Measurements from ENCODE around the gene ACSM2A.
"Not testable (repeated sequence)": the region's sequence is repeated elsewhere in the genome, so short reads cannot be mapped to it uniquely, and the experiment has no call there.

DNA sequence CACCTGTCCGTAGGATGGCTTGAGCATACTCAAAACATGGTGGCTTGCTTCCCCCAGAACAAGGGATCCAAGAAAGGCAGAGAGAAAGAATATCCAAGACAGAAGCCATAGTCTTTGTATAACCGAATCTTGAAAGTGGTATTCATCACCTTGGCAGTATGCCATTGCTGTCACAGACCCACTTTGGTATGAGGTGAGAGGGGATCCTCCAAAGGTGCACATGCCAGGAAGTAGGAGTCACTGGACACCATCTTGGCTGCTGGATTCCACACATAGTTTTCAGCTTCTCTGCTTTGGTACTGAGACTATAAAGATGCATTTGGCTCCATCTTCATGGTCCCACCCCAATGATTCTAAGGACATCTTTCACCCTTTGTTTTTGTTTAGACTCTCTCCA, 23.9 kb upstream of the ACSM2A start:
- TF ChIP-seq RBBP5 (conservative IDR thresholded peaks at IDR 0.05); RELA (IDR thresholded peaks at IDR 0.05; ENCODE audit: borderline replicate concordance, partially characterized antibody); CREB1 (IDR thresholded peaks at IDR 0.05; ENCODE audit: low read depth); RAD21 (IDR thresholded peaks at IDR 0.05; ENCODE audit: insufficient read depth, low read depth, low read length): not testable (repeated sequence)
- TF ChIP-seq, protein P1, sequence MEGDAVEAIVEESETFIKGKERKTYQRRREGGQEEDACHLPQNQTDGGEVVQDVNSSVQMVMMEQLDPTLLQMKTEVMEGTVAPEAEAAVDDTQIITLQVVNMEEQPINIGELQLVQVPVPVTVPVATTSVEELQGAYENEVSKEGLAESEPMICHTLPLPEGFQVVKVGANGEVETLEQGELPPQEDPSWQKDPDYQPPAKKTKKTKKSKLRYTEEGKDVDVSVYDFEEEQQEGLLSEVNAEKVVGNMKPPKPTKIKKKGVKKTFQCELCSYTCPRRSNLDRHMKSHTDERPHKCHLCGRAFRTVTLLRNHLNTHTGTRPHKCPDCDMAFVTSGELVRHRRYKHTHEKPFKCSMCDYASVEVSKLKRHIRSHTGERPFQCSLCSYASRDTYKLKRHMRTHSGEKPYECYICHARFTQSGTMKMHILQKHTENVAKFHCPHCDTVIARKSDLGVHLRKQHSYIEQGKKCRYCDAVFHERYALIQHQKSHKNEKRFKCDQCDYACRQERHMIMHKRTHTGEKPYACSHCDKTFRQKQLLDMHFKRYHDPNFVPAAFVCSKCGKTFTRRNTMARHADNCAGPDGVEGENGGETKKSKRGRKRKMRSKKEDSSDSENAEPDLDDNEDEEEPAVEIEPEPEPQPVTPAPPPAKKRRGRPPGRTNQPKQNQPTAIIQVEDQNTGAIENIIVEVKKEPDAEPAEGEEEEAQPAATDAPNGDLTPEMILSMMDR (IDR thresholded peaks at IDR 0.05 in 2 of 3, conservative IDR thresholded peaks at IDR 0.05 in 1 of 3; ENCODE audit: control insufficient read depth in 2 of 3, extremely low read depth in 1 of 3, insufficient read depth in 1 of 3, low read depth in 3 of 3, low read length in 3 of 3): not testable (repeated sequence)

Measured in GM12878 (cell line).